Smooth muscle cell (in vitro differentiated cells): ENCODE results near the gene CATSPER1. TPM values are rescaled to one million over a fixed set of nuclear protein-coding genes. Genes with fewer than 3 reads are reported as not detected.

Experiments used
- DNase-seq: peaks from one replicate; lab custom pipeline; 2025; ENCODE audit not compliant: unreplicated experiment; lab: John Stamatoyannopoulos, UW
- H2AFZ ChIP-seq: fragments of 200-600 bp; sonication (generic); 2 replicates; pipeline ENCODE4 v1.6.0; 2016; ENCODE audit warnings: antibody characterized with exemption, low read depth, mild to moderate bottlenecking
- H3F3A ChIP-seq: fragments of 200-600 bp; sonication (generic); 2 replicates; pipeline ENCODE4 v1.6.0; 2017; ENCODE audit warnings: antibody characterized with exemption, low read depth
- H3K27ac ChIP-seq: fragments of 200-600 bp; sonication (generic); 2 replicates; pipeline ENCODE4 v1.5.1; 2016; ENCODE audit warnings: low read depth, mild to moderate bottlenecking
- H3K27me3 ChIP-seq: fragments of 200-600 bp; sonication (generic); 2 replicates; pipeline ENCODE4 v1.6.1; 2016; ENCODE audit warnings: low read depth, mild to moderate bottlenecking
- H3K36me3 ChIP-seq: fragments of 200-600 bp; sonication (generic); 2 replicates; pipeline ENCODE4 v1.5.1; 2016; ENCODE audit warnings: low read depth
- H3K4me1 ChIP-seq: fragments of 200-600 bp; sonication (generic); 2 replicates; pipeline ENCODE4 v1.5.1; 2016; ENCODE audit warnings: low read depth
- H3K4me2 ChIP-seq: fragments of 200-600 bp; sonication (generic); 2 replicates; pipeline ENCODE4 v1.6.0; 2016; ENCODE audit warnings: mild to moderate bottlenecking
- H3K4me3 ChIP-seq: fragments of 200-600 bp; sonication (generic); 2 replicates; pipeline ENCODE4 v1.5.1; 2016; ENCODE audit warnings: mild to moderate bottlenecking
- H3K79me2 ChIP-seq: fragments of 200-600 bp; sonication (generic); 2 replicates; pipeline ENCODE4 v1.6.0; 2016; ENCODE audit warnings: low read depth, mild to moderate bottlenecking
- H3K9ac ChIP-seq: fragments of 200-600 bp; sonication (generic); 2 replicates; pipeline ENCODE4 v1.6.0; 2016; ENCODE audit warnings: low read depth
- H3K9me3 ChIP-seq: fragments of 200-600 bp; sonication (generic); replicated peaks from 2 replicates; pipeline ENCODE4 v1.5.1; 2016; ENCODE audit warnings: low read depth
- H4K20me1 ChIP-seq: fragments of 200-600 bp; sonication (generic); 2 replicates; pipeline ENCODE4 v1.6.0; 2016; ENCODE audit warnings: low read depth
- WGBS: methylation state at CpG from one replicate; pipeline ENCODE4 v1.1.7; 2016; ENCODE audit warnings: low lambda C conversion rate; 5-methylcytosine and 5-hydroxymethylcytosine counted together
- polyA plus RNA-seq: library from polyadenylated mRNA; unstranded; fragments of >200 nt; fragmentation: Nextera tagmentation; extraction: Ambion mirVana; gene quantifications from 2 replicates; pipeline ENCODE4 v1.2.1, GENCODE V29; 2016
- total RNA-seq: library from RNA; depleted of rRNA; stranded (reverse); fragments of >200 nt; gene quantifications from 2 replicates; pipeline ENCODE4 v1.2.3, GENCODE V29; 2014
- TF ChIP-seq, protein P1 (sequence below): fragments of 200-600 bp; sonication (generic); IDR thresholded peaks from 2 replicates; pipeline ENCODE4 v1.5.1; 2017; ENCODE audit warnings: borderline replicate concordance, mild to moderate bottlenecking, antibody characterized with exemption; ENCODE audit not compliant: insufficient read depth, poor library complexity, severe bottlenecking

CATSPER1 gene
- total and polyA plus RNA-seq, 2 experiments from 2014 or later: 0.55 TPM; not detected in 1

GRCh38 chr11:66062408-66062807, 36.1 kb upstream of the CATSPER1 start:
- H3F3A ChIP-seq: peaks cover 37% of the 10 kb centered on the region
- no peak overlapping the region for H3K27ac ChIP-seq
- peaks cover 22% of the 10 kb centered on the region for H4K20me1 ChIP-seq
- no peaks in the 10 kb centered on the region for H3K27me3 ChIP-seq
- no peak overlapping the region for H3K4me2 ChIP-seq
- H3K4me1 ChIP-seq: no peaks in the 10 kb centered on the region
- peaks cover 32% of the 10 kb centered on the region for H3K36me3 ChIP-seq
- no peak overlapping the region for H2AFZ ChIP-seq
- 100% methylated on average over 2 of the region's 2 CpGs for WGBS
- DNase-seq: no peak
- H3K9ac ChIP-seq: no peak overlapping the region
- no peak overlapping the region for H3K4me3 ChIP-seq
- peaks cover 54% of the 10 kb centered on the region for H3K79me2 ChIP-seq
- TF ChIP-seq, protein P1, sequence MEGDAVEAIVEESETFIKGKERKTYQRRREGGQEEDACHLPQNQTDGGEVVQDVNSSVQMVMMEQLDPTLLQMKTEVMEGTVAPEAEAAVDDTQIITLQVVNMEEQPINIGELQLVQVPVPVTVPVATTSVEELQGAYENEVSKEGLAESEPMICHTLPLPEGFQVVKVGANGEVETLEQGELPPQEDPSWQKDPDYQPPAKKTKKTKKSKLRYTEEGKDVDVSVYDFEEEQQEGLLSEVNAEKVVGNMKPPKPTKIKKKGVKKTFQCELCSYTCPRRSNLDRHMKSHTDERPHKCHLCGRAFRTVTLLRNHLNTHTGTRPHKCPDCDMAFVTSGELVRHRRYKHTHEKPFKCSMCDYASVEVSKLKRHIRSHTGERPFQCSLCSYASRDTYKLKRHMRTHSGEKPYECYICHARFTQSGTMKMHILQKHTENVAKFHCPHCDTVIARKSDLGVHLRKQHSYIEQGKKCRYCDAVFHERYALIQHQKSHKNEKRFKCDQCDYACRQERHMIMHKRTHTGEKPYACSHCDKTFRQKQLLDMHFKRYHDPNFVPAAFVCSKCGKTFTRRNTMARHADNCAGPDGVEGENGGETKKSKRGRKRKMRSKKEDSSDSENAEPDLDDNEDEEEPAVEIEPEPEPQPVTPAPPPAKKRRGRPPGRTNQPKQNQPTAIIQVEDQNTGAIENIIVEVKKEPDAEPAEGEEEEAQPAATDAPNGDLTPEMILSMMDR: no peak
- H3K9me3 ChIP-seq: no peaks in the 10 kb centered on the region

- no peak overlapping the region for H3K27ac ChIP-seq
- H2AFZ ChIP-seq: no peak overlapping the region
- H3F3A ChIP-seq: peaks cover 25% of the 10 kb centered on the region
- peaks cover 39% of the 10 kb centered on the region for H3K36me3 ChIP-seq
- H3K9me3 ChIP-seq: no peaks in the 10 kb centered on the region
- no peak for DNase-seq
- no peaks in the 10 kb centered on the region for H3K4me1 ChIP-seq
- H3K27me3 ChIP-seq: no peaks in the 10 kb centered on the region
- no peak overlapping the region for H3K4me2 ChIP-seq
- H4K20me1 ChIP-seq: peaks cover 11% of the 10 kb centered on the region
- H3K4me3 ChIP-seq: no peak overlapping the region
- TF ChIP-seq, protein P1: no peak
- H3K79me2 ChIP-seq: peaks cover 57% of the 10 kb centered on the region
- 91% methylated on average over 6 of the region's 6 CpGs for WGBS
- no peak overlapping the region for H3K9ac ChIP-seq
Observed at GRCh38 chr11:66061268-66061667, 35.0 kb upstream of the CATSPER1 start.

DNA sequence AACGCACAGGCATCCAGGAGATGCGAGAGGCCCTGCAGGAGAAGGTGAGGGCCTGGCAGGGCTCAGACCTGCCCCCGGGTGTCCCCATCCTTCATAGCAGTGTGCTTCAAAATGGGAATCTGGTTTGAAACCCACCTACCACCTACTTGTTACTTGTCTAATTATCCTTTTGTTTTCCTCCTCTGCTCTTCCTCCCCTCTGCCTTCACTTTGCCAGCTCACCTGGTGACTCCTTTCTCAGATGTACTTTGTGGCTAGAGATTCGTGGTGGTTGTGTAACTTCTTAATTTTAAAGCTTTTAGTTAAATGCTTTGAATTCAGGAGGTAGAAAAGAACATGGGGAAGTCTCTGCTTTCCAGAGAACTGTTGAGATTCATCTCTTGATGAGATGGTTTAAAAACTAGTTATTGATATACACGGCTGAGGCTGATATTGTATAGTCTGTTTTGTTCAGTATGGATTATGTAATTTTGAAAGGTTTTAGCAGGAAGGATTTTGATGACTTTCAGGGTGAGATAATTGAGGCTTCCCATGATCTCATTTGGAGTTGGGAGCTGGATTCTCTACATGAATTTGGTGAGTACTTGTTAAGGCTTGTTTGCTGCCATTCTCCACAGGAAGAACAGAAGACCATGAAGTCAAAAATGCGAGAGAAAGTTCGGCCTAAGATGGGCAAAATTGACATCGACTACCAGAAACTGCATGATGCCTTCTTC, 33.8 kb upstream of the CATSPER1 start:
- no peaks in the 10 kb centered on the region for H3K4me1 ChIP-seq
- peaks cover 10% of the 10 kb centered on the region for H4K20me1 ChIP-seq
- H3K9ac ChIP-seq: no peak overlapping the region
- no peak overlapping the region for H2AFZ ChIP-seq
- peaks cover 17% of the 10 kb centered on the region for H3F3A ChIP-seq
- WGBS: 79% methylated on average over 8 of the region's 8 CpGs
- H3K4me2 ChIP-seq: no peak overlapping the region
- DNase-seq: no peak
- no peaks in the 10 kb centered on the region for H3K27me3 ChIP-seq
- peaks cover 40% of the 10 kb centered on the region for H3K36me3 ChIP-seq
- H3K27ac ChIP-seq: peak overlapping the region; percentile 38
- TF ChIP-seq, protein P1: no peak
- no peaks in the 10 kb centered on the region for H3K9me3 ChIP-seq
- H3K79me2 ChIP-seq: peaks cover 60% of the 10 kb centered on the region
- no peak overlapping the region for H3K4me3 ChIP-seq

DNA sequence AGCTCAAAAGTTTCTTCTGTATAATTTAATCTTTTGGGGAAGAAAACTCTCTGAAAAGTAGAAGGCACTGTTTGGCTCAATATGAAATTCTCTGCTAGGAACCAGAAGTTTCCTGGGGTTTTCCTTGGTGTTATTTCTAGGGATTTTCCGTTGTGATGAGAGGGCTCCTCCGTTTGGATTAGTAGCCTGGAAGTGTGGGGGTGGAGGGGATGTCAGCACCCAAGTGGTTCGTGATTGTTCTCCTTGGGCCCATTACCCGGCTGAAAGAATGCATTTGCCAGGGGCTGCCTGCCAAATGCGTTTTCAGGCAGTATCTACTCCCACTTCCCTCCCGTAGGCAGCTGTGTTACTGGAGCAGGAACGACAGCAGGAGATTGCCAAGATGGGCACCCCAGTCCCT, 30.2 kb upstream of the CATSPER1 start:
- no peak overlapping the region for H2AFZ ChIP-seq
- H3K4me1 ChIP-seq: peaks cover 10% of the 10 kb centered on the region
- peaks cover 29% of the 10 kb centered on the region for H3K36me3 ChIP-seq
- no peak overlapping the region for H3K27ac ChIP-seq
- H3K9ac ChIP-seq: no peak overlapping the region
- 89% methylated on average over 7 of the region's 7 CpGs for WGBS
- H3K79me2 ChIP-seq: peaks cover 60% of the 10 kb centered on the region
- TF ChIP-seq, protein P1: no peak
- no peak overlapping the region for H3K4me3 ChIP-seq
- H3K4me2 ChIP-seq: no peak overlapping the region
- DNase-seq: no peak
- no peaks in the 10 kb centered on the region for H3K27me3 ChIP-seq
- no peaks in the 10 kb centered on the region for H4K20me1 ChIP-seq
- H3F3A ChIP-seq: peaks cover 7% of the 10 kb centered on the region
- H3K9me3 ChIP-seq: no peaks in the 10 kb centered on the region
